ENCODE data around the gene TBC1D2B. TPM values are rescaled to one million over a fixed set of nuclear protein-coding genes. Genes with fewer than 3 reads are reported as not detected.

TBC1D2B gene
- total and polyA plus RNA-seq, 5 donors from 2014 or later: 12.2 to 117 (median 17.6) TPM

DNA sequence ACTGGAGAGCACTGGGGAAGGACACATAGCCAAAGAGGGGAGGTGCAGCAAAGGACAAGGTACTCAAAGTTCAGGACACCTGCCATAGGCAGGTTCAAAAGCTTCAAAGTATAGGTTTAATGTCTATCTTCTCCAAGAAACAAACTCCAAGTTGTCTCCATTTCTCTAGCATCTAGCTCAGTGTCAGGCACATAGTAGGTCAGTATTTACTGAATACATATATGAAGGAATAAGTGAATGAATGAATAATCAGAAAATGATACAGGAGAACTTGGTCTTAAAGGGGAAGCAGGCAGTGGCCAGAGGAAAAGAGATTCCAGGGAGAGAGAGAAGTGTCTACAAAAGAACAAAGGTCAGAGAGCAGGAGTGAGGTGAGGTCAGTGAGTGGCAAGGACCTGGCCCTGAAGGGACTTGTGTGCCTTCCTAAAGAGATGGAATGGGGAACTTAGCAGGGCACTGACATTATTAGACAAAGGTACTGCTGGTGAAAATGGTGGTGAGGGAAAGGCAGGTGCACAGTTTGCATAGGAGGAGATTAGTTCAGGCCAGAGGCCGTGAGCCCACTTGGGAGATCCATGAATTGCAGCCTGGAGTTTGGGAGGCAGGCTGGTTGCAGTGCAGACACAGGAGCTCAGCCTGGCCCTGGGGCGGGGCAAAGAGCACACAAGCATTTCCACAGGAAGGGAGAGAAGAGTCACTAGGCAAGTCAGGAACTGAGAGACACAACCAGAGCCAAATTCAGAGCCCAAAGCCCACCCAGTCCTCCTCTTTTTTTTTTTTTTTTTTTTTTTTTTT is 21.4 kb downstream of the TBC1D2B start:
- peak; percentile 19 to 44 for ATAC-seq (ENCODE audit: low read depth in 2 of 2)
- Mint-ChIP-seq H3K27me3 (no peaks in the 10 kb centered on the region), H3K27ac (peak overlapping the region; percentile 86 to 97 (median 97)), H3K4me3 (peak overlapping the region; percentile 71 to 89 (median 76)), H3K4me1 (peaks cover 41 to 95% (median 83%) of the 10 kb centered on the region in 4 donors), H3K36me3 (peaks cover 20% of the 10 kb centered on the region), H3K9me3 (no peaks in the 10 kb centered on the region)
- DNase-seq: no peak
- peaks cover 17% of the 10 kb centered on the region for H3K36me3 ChIP-seq (ENCODE audit: control insufficient read depth, insufficient read depth, low read length)
- no peaks in the 10 kb centered on the region for H3K9me3 ChIP-seq (ENCODE audit: control insufficient read depth in 2 of 2, low read length in 2 of 2)
- H3K4me1 ChIP-seq (ENCODE audit: control insufficient read depth, insufficient read depth, low read length, poor library complexity, severe bottlenecking): peaks cover 92% of the 10 kb centered on the region
- peak overlapping the region; percentile 84 for H3K27ac ChIP-seq (ENCODE audit: insufficient read depth, low read length, poor library complexity, severe bottlenecking)
- H3K27me3 ChIP-seq (ENCODE audit: control insufficient read depth, insufficient read depth, low read length): no peaks in the 10 kb centered on the region
- H3K4me3 ChIP-seq (ENCODE audit: low read depth, low read length): peak overlapping the region; percentile 23

DNA sequence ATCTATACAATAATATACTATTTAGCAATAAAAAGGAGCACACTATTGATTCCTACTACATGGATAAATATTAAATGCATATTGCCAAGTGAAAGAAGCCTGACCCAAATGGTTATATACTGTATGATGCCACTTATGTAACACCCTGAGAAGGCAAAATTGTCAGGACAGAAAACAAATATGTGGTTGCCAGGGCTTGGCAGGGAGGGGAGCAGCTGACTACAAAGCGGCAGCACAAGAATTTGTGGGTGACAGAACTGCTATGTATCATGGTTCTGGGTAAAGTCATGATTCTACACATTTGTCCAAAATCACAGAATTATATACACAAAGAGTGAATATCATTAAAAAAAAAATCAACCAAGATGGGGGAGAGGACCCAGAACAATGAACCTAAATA is 22.5 kb downstream of the TBC1D2B start:
- Mint-ChIP-seq H3K27ac (peak overlapping the region; percentile 81 to 97 (median 86)), H3K9me3 (no peaks in the 10 kb centered on the region), H3K4me3 (peak overlapping the region; percentile 7 to 89 (median 74)), H3K36me3 (peaks cover 20% of the 10 kb centered on the region), H3K27me3 (no peaks in the 10 kb centered on the region), H3K4me1 (peaks cover 51 to 100% (median 90%) of the 10 kb centered on the region in 4 donors)
- DNase-seq (no peak), ATAC-seq (ENCODE audit: low read depth in 2 of 2) (no peak)
- Histone ChIP-seq H3K9me3 (ENCODE audit: control insufficient read depth in 2 of 2, low read length in 2 of 2) (no peaks in the 10 kb centered on the region), H3K4me3 (ENCODE audit: low read depth, low read length) (peak overlapping the region; percentile 23), H3K27me3 (ENCODE audit: control insufficient read depth, insufficient read depth, low read length) (no peaks in the 10 kb centered on the region), H3K4me1 (ENCODE audit: control insufficient read depth, insufficient read depth, low read length, poor library complexity, severe bottlenecking) (peaks cover 98% of the 10 kb centered on the region), H3K36me3 (ENCODE audit: control insufficient read depth, insufficient read depth, low read length) (peaks cover 17% of the 10 kb centered on the region), H3K27ac (ENCODE audit: insufficient read depth, low read length, poor library complexity, severe bottlenecking) (peak overlapping the region; percentile 84)

DNA sequence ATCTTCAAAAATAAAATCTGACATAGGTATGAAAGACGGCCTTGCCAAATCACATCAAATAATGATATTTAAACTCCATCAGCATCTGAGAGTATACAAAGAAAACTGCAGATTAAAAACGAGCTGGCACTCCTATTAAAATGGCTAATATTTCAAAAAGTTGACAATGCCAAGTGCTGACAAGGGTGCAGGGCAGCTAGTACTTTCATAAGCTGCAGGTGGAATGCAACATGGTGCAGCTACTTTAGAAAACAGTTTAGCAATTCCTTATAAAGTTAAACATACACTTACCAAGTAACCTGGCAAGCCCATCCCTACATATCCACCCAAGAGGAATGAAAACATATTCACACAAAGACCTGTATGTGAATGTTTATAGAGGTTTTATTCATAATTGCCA is 23.0 kb downstream of the TBC1D2B start:
- Histone ChIP-seq H3K27me3 (ENCODE audit: control insufficient read depth, insufficient read depth, low read length) (no peaks in the 10 kb centered on the region), H3K4me1 (ENCODE audit: control insufficient read depth, insufficient read depth, low read length, poor library complexity, severe bottlenecking) (peaks cover 98% of the 10 kb centered on the region), H3K27ac (ENCODE audit: insufficient read depth, low read length, poor library complexity, severe bottlenecking) (peak overlapping the region; percentile 84), H3K36me3 (ENCODE audit: control insufficient read depth, insufficient read depth, low read length) (peaks cover 17% of the 10 kb centered on the region), H3K9me3 (ENCODE audit: control insufficient read depth in 2 of 2, low read length in 2 of 2) (no peaks in the 10 kb centered on the region), H3K4me3 (ENCODE audit: low read depth, low read length) (peak overlapping the region; percentile 23)
- Mint-ChIP-seq H3K9me3 (no peaks in the 10 kb centered on the region), H3K27me3 (no peaks in the 10 kb centered on the region), H3K4me1 (peaks cover 55 to 100% (median 90%) of the 10 kb centered on the region in 4 donors), H3K4me3 (peak overlapping the region in 1 of 4 donors; percentile 76), H3K36me3 (peaks cover 20% of the 10 kb centered on the region), H3K27ac (peak overlapping the region; percentile 49 to 92 (median 81))
- ATAC-seq (ENCODE audit: low read depth in 2 of 2) (no peak), DNase-seq (no peak)

DNA sequence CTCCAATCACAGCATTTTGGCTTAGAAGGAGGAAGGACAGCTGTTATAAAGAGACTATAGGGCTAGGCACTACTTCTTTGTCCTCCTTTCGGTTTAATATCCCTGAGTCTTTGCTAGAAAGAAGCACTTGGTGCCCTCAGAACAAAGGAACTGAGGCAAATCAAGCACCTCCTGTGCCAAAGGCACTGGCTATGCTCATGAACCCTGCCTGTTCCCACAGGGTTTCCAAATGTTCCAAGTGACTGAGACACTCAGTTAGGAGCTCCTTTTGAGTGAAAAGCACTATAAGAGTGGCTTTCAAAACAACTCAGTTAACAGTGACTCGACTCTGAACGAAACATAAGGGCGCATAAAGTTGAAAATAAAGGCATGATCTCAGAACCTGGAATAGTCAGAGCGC is 25.0 kb downstream of the TBC1D2B start:
- no peaks in the 10 kb centered on the region for H3K27me3 ChIP-seq (ENCODE audit: control insufficient read depth, insufficient read depth, low read length)
- H3K4me3 ChIP-seq (ENCODE audit: low read depth, low read length): peak overlapping the region; percentile 65
- Mint-ChIP-seq H3K4me3 (peak overlapping the region; percentile 61 to 78 (median 68)), H3K36me3 (peaks cover 16% of the 10 kb centered on the region), H3K9me3 (no peaks in the 10 kb centered on the region), H3K27me3 (no peaks in the 10 kb centered on the region), H3K4me1 (peaks cover 54 to 100% (median 89%) of the 10 kb centered on the region in 4 donors), H3K27ac (peak overlapping the region; percentile 92 to 97 (median 95))
- no peak for DNase-seq
- H3K4me1 ChIP-seq (ENCODE audit: control insufficient read depth, insufficient read depth, low read length, poor library complexity, severe bottlenecking): peaks cover 98% of the 10 kb centered on the region
- ATAC-seq (ENCODE audit: low read depth in 2 of 2): no peak
- H3K9me3 ChIP-seq (ENCODE audit: control insufficient read depth in 2 of 2, low read length in 2 of 2): no peaks in the 10 kb centered on the region
- peaks cover 17% of the 10 kb centered on the region for H3K36me3 ChIP-seq (ENCODE audit: control insufficient read depth, insufficient read depth, low read length)
- H3K27ac ChIP-seq (ENCODE audit: insufficient read depth, low read length, poor library complexity, severe bottlenecking): peak overlapping the region; percentile 84

DNA sequence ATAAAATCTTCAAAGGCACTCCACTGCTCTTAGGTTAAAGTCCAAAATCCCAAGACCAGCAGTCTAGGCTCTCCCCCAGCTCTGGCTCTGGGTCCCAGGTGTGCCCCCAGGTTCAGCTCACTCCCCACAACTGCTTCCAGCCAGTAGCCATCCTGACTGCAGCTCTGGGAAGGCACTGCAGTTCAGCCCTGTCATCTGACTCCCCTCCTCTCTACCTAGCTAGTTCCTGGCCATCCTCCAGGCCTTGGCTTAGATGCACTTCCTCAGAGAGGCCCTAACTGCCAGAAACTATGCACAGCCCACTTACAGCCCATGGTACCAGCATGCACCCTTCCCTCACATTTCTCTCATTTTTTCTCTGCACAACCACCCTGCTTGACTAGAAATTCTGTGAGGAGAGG is 25.5 kb downstream of the TBC1D2B start:
- H3K27me3 Mint-ChIP-seq: no peaks in the 10 kb centered on the region
- H3K36me3 ChIP-seq (ENCODE audit: control insufficient read depth, insufficient read depth, low read length): peaks cover 17% of the 10 kb centered on the region
- DNase-seq (no peak), ATAC-seq (ENCODE audit: low read depth in 2 of 2) (no peak)
- H3K4me3 Mint-ChIP-seq: peak overlapping the region; percentile 61 to 78 (median 68)
- peaks cover 16% of the 10 kb centered on the region for H3K36me3 Mint-ChIP-seq
- peak overlapping the region; percentile 84 for H3K27ac ChIP-seq (ENCODE audit: insufficient read depth, low read length, poor library complexity, severe bottlenecking)
- peaks cover 98% of the 10 kb centered on the region for H3K4me1 ChIP-seq (ENCODE audit: control insufficient read depth, insufficient read depth, low read length, poor library complexity, severe bottlenecking)
- peaks cover 58 to 100% (median 91%) of the 10 kb centered on the region in 4 donors for H3K4me1 Mint-ChIP-seq
- H3K27me3 ChIP-seq (ENCODE audit: control insufficient read depth, insufficient read depth, low read length): no peaks in the 10 kb centered on the region
- H3K4me3 ChIP-seq (ENCODE audit: low read depth, low read length): peak overlapping the region; percentile 65
- H3K27ac Mint-ChIP-seq: peak overlapping the region; percentile 92 to 97 (median 95)
- H3K9me3 Mint-ChIP-seq: no peaks in the 10 kb centered on the region
- no peaks in the 10 kb centered on the region for H3K9me3 ChIP-seq (ENCODE audit: control insufficient read depth in 2 of 2, low read length in 2 of 2)

DNA sequence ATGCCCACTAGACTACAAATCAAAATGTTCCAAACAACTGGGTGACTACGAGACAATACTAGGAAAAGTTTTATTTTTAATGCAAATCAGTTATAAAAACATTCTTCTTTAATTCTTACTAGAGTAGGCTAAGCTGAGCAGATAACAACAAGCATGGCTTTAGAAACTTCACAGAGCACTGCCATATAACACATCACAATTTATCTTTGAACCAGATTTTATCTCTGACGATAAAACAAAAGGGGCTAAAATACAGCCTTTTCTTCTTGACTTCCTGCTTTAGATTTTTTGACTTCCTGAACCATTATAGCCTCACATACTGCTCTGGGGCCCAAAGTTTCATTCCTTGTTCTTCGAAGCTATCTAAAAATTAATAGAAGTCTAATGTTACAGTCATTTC is 25.9 kb downstream of the TBC1D2B start:
- Mint-ChIP-seq H3K4me3 (peak overlapping the region; percentile 55 to 78 (median 64)), H3K27me3 (no peaks in the 10 kb centered on the region), H3K36me3 (peaks cover 20% of the 10 kb centered on the region), H3K27ac (peak overlapping the region; percentile 92 to 97 (median 95)), H3K4me1 (peaks cover 62 to 100% (median 92%) of the 10 kb centered on the region in 4 donors), H3K9me3 (no peaks in the 10 kb centered on the region)
- Histone ChIP-seq H3K4me1 (ENCODE audit: control insufficient read depth, insufficient read depth, low read length, poor library complexity, severe bottlenecking) (peaks cover 98% of the 10 kb centered on the region), H3K27me3 (ENCODE audit: control insufficient read depth, insufficient read depth, low read length) (no peaks in the 10 kb centered on the region), H3K36me3 (ENCODE audit: control insufficient read depth, insufficient read depth, low read length) (peaks cover 17% of the 10 kb centered on the region), H3K27ac (ENCODE audit: insufficient read depth, low read length, poor library complexity, severe bottlenecking) (peak overlapping the region; percentile 84), H3K4me3 (ENCODE audit: low read depth, low read length) (peak overlapping the region; percentile 66), H3K9me3 (ENCODE audit: control insufficient read depth in 2 of 2, low read length in 2 of 2) (no peaks in the 10 kb centered on the region)
- DNase-seq (peak in 1 of 3 donors; percentile 35), ATAC-seq (ENCODE audit: low read depth in 2 of 2) (peak in 1 of 2 donors; percentile 7)

DNA sequence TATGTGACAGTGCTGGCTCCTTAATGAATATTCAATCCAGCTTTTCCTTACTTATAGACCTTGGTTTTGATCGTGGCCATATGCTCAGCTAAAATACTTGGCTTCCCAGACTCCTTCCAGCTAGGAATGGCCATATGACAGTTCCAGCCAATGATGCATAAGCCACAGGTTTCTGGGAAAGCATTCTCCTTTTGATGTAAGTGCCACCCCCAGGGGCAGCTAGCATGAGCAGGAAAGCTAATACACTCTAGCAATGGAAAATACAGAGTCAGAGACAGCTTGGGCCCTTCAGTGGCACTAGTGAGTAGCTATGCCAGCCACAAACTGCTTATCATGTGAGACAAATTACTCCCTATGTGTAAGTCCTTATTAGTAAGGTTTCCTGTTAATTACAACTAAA is 26.7 kb downstream of the TBC1D2B start:
- H3K4me1 ChIP-seq (ENCODE audit: control insufficient read depth, insufficient read depth, low read length, poor library complexity, severe bottlenecking): peaks cover 98% of the 10 kb centered on the region
- H3K27me3 Mint-ChIP-seq: no peaks in the 10 kb centered on the region
- H3K27me3 ChIP-seq (ENCODE audit: control insufficient read depth, insufficient read depth, low read length): no peaks in the 10 kb centered on the region
- no peaks in the 10 kb centered on the region for H3K9me3 Mint-ChIP-seq
- DNase-seq: no peak
- peak overlapping the region; percentile 92 to 97 (median 95) for H3K27ac Mint-ChIP-seq
- peak overlapping the region; percentile 84 for H3K27ac ChIP-seq (ENCODE audit: insufficient read depth, low read length, poor library complexity, severe bottlenecking)
- peaks cover 17% of the 10 kb centered on the region for H3K36me3 ChIP-seq (ENCODE audit: control insufficient read depth, insufficient read depth, low read length)
- H3K4me1 Mint-ChIP-seq: peaks cover 59 to 100% (median 87%) of the 10 kb centered on the region in 4 donors
- no peak for ATAC-seq (ENCODE audit: low read depth in 2 of 2)
- H3K4me3 Mint-ChIP-seq: peak overlapping the region; percentile 55 to 88 (median 70)
- peak overlapping the region; percentile 66 for H3K4me3 ChIP-seq (ENCODE audit: low read depth, low read length)
- H3K9me3 ChIP-seq (ENCODE audit: control insufficient read depth in 2 of 2, low read length in 2 of 2): no peaks in the 10 kb centered on the region
- H3K36me3 Mint-ChIP-seq: peaks cover 20% of the 10 kb centered on the region

Data from CD4-positive, CD25-positive, alpha-beta regulatory T cell (primary cell).